Frontal cortex (tissue), 4 donors: ENCODE measurements around the gene SMIM15. TPM values are rescaled to one million over a fixed set of nuclear protein-coding genes. Genes with fewer than 3 reads are reported as not detected.

Experiments
- DNase-seq, 2 donors: peaks; one replicate each; pipeline ENCODE4 v3.0.0; 2012; ENCODE audit warnings: low spot score in 2 of 2
- FAIRE-seq: peaks from 2 replicates; lab custom pipeline; 2012; peaks lifted over from hg19 to GRCh38; lab: Jason Lieb, UNC
- total RNA-seq: library from RNA; depleted of rRNA; stranded (reverse); fragments of >200 nt; gene quantifications from one replicate; pipeline ENCODE4 v1.2.3, GENCODE V29; 2014
- donor health status: control.
- donor health status: control.
- donor health status: control.

Gene SMIM15
- total RNA-seq, 1 donor from 2014 or later, result 35.1 TPM

DNA sequence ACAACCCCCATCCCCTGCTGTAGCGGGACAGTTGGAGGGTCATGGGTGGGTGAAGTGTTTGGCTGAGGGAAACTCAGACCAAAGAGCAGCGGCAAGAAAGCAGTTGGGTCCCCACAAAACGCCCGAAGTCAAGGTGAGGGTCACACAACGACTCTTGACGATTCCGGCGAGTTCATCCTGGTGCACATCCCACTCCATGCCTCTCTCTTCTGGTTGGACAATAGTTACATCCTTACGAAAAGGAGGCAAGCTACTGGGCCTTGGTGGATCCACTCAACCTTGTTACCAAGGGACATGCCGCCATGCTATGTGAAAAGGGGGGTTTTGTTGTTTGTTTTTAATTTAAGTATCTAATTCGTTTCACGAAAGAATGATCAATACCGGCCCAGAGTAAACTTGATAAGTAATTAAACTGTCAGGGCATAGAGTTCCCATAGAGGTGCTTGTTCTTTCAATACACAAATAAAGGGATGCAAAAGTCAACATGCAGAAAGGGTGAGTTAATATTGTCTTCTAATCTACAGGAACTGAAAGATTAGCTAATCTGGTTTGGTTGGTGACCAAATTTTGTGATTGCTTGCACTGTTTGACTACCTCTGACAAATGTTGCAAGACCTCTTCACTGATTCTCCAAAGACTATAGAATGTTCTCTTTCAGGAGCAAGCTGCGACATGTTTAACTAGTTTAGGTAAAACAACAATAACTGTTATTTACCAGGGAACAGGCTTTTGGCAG lies 732 bp upstream of the SMIM15 start:
- DNase-seq, result peak in 1 of 2 donors; percentile 19
- no peak for FAIRE-seq

DNA sequence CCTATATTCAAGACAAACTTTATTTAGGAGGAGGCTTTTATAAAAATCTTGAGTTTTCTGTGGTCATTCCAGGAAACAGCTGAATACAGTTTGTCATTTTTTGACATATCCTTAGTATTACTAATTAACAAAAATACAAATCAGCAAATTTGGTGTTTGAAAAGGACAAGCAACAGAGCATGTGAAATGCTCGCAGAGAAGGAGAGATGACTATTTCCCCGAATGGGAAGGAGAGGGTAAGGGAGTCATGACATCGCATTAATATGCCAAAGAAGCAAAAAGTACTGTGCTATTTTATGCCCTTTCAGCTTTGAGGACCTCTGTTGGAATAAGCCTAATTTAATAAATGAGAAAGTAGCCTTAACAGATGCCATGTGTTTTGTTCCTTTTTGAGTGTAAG lies 1.8 kb downstream of the SMIM15 start:
- no peak for FAIRE-seq
- no peak for DNase-seq

DNA sequence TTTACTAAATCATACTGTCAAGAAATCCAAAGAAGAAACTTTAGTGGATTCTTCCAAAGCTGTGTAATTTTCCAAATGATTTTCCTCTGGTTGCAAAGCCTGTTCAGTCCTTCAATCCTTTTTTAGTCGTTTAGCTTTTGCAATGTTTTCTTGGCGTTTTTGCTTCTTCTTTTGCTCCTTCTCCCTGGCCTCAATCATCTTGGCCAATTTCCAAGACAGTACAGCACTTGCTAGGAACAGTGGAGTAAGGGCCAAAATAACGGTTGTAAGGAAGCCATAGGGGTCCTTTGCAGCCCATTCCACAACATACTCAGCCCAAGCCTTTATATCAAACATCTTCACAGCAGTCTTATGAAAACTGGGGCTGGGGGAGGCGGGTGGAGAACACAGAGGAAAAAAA lies 2.4 kb downstream of the SMIM15 start:
- DNase-seq, result no peak
- FAIRE-seq, result no peak

DNA sequence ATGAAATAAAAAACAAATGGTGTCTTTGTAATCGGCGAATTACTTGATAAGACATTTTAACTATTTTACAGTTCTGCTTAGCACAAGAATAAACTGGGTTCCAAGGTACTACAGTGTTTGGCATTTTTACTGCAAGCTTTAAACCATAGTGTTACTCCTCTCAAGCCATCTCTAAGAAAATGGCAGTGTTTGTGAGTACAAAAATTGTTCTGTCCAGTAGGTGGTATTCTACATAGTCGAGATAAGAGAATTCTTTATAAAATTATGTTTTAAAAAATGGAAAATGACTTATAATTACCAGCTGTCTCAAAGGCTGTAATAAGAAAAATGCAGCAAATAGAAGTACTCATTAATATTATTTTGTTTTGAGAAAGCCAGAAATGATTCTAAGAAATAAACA lies 3.2 kb downstream of the SMIM15 start:
- DNase-seq, result no peak
- FAIRE-seq, result no peak

DNA sequence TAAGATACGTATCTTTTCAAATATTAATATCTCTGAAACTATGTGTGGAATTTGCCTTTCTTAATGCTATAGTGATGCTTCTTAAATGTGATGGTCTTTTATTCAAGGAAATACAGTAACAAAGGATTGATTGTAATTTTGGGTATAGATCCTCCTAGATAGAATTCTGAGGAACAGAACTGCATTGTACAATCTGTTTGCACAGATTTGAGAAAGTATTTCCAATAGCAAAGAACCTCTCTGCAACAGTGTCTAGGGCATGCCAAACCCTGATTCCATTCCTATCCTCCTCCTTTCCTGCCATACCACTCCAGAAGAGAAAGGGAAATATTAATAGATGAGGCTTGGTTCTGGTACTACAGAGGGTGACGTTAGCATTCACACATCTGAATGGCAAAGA lies 10.4 kb downstream of the SMIM15 start:
- no peak for DNase-seq
- no peak for FAIRE-seq

DNA sequence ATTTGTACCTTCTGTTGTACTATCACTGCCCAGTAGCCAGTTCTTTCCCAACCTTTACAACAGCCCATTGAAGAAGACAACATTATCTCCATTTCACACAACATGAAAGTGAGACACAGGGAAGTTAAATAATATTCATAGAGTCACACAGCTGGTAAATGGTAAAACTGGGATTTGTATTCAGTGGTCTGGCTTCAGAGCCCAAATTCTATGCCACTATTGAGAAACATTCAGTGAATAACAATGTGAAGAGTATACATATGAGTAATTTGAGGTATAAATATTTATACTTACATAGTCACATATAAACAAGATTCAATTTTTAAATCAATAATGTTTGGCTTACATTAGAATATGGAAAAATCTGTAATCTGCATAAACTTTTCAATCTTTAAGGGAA lies 13.8 kb downstream of the SMIM15 start:
- FAIRE-seq (no peak), DNase-seq (no peak)

DNA sequence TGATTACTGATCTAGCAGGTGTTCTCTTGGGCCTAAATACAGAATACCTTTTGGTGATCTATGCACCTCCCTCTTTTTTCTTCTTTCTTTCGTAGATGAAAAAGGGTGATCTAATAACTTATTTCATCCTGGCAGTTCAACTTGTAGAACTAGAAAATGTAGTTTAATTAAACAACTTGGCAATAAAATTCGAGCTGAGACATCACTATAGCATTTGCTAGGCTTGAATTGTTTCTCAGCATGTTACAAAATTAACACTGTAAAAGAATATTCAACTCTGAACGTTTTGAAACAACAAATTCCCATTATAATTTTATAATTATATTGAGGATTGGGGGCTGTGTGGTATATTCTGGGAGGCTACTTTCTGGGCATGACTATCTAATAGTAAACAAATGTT lies 19.5 kb downstream of the SMIM15 start:
- no peak for DNase-seq
- no peak for FAIRE-seq

DNA sequence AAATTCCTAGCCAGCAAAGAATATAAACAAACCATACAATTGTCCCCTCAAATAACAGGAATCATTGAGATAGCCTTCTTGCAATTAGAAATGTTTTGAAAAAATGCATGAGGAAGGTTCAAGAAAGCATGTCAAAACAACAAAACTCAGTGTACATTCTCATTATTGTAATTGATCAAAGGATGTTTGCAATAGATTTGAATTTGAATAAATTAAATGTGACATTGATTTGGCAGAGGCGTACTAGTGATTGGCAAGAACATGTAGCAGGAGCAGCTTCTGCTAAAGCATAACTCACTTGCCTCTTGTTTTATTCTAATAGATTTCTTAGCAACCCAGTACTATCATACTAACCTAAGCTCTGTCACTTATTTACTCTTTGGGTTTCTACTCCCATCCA lies 19.9 kb downstream of the SMIM15 start:
- FAIRE-seq, result no peak
- no peak for DNase-seq

DNA sequence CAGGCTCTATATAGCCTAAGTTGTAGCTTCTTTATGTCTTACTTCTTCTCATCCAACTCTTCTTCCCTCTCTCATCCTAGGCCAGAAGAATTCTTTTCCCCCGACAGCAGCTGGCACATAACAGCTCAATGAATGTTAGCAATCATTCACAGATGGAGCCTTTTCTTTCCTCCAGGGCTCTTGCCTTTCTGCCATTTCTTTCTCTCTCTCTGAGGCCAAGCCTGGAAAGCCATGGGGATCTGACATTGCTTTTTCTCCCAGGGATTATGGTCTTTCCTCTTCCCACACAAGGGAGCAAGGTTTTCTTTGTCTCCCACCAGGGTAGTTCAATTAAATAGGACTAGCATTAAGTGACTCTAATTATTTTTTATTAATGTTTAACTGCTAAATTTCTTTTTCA lies 20.5 kb downstream of the SMIM15 start:
- DNase-seq, result no peak
- FAIRE-seq, result no peak

DNA sequence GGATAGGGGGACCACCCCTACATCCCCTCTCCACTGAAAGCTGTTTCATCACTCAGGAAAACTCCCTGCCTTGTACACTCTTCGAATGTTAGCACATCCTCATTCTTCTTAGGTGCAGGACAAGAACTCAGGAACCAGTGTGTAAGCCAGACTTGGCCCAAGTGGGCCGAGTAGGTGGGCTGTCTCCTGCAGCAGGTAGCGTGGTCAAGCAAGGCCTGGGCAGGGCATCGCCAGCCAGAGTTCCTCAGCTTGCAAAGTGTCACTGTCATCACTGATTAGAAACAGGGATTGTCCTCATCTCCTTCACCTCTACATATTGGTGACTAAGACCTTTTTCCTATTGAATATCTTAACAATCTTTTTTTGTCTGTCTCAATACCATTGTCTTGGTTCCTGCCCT lies 22.3 kb downstream of the SMIM15 start:
- DNase-seq (no peak), FAIRE-seq (no peak)

DNA sequence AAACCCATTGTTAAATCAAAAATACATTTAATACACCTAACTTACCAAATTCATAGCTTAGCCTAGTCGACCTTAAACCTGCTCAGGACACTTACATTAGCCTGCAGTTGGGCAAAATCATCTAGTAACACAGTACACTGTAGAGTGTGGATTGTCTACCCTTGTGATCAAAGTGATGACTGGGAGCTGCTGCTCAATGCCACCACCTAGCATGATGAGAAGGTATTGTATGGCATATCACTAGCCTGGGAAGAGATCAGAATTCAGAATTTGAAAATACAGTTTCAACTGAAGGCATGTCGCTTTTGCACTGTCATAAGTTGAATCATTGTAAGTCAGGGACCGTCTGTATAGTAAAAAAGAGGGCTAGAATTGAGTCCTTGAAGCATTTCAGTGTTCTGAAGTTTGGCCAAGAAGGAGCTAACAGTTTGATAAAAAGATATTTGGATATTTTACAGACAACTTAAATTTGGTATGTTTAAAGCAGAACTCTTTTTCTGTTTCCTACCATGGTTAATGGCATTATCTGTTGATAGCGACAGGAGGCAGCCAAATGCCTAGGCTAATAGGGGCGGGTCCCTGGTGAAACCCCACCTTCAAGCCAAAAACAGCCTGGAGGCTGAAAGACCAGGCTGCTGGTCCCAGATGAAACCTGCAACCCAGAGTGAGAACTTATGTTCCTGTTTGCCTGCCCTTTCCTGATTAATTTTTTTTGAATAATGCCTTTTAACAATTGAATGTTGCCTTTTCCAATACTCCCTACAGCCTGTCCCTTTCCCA lies 23.0 kb downstream of the SMIM15 start:
- FAIRE-seq (no peak), DNase-seq (no peak)

DNA sequence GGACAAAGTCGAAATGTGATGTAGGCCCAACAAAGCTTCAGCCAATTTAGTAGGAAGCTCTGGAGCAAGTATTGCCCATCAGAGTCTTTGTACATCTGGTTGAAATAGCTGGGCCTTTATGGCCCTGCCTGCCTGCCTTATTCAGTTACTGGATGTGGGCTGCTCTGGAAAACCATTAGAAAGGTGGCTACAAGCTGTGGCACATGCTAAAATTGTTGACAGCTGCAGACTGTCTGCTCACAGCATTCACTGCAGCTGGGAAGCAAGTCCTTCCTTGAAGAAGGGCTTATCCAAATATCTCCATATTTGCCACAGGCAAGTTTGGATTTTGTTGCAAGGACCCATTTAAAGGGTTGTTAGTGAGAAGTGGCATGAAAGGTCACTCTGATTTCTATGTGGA lies 24.4 kb downstream of the SMIM15 start:
- FAIRE-seq, result no peak

DNA sequence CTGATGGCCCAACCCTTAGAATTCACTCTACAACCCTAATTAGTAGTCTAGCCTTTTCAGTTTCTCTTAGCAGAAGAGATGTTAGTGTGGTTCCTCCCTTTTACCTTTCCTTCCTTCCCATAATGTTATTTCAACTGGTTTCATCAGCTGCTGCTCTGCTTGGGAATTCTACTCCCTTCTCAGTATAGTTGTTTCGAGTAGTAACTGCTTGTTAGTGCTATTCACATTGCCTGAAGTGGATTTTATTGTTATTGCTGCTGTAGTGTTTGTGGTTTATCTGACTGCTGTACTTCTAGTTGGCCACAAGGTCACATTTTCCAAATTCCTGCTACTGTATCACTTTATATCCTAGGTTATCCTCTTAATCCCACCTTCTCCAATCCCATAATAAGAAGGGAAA lies 29.7 kb downstream of the SMIM15 start:
- FAIRE-seq, result no peak
- DNase-seq, result no peak

More for the DNA sequence above, 24.4 kb downstream of the SMIM15 start:
- no peak for DNase-seq

DNA sequence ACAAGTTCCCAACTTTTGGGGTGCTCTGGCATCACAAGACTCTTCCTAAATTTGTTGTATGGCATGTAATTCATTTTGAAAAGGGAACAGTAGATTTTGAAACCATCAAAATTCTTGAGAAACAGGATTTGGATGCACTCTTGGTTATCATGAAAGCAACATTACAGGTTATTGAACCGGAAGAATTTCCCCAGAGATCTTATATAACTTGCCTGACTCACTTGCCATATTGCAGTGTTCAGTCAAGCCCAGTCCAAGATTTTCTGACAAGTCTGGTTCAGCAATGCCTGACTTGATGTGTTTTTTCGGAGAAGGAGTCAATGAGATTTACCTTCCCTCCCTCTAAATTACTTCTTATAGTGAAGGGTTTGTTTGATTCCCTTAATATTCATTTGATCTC lies 32.0 kb downstream of the SMIM15 start:
- DNase-seq (no peak), FAIRE-seq (no peak)

DNA sequence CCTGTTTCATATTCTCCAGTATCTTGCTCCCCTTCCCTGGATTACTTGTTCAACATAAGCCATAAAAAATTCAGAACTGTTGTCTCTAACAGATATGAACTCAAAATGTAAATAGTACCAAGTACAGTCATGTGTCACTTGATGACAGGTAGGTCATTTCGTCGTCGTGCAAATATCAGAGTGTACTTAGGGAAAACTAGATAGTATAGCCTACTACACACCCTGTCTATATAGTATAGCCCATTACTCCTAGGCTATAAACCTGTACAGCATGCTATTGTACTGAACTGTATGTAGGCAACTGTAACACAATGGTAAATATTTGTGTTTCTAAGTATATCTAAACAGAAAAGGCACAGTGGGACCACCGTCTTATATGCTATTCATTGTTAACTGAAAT lies 39.1 kb downstream of the SMIM15 start:
- no peak for DNase-seq
- no peak for FAIRE-seq

DNA sequence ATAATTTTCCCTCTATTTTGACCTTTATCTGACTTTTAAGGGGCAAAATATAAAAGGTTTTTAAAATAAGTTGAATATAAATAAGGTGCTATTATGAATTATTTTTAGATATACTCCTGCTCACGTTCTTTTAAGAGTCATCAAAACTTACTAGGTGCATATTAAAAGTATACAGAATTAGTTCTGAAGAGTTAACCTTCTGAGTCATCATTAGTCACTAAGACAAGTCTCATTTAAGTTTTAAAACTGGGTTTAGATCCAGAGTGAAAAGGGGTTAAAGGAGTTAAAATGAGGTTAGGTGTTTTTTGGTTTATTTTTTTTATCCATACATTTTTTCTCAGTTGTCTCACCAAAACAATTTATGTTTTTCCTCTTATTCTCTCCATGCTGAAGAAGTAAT lies 41.7 kb downstream of the SMIM15 start:
- FAIRE-seq (no peak), DNase-seq (no peak)

DNA sequence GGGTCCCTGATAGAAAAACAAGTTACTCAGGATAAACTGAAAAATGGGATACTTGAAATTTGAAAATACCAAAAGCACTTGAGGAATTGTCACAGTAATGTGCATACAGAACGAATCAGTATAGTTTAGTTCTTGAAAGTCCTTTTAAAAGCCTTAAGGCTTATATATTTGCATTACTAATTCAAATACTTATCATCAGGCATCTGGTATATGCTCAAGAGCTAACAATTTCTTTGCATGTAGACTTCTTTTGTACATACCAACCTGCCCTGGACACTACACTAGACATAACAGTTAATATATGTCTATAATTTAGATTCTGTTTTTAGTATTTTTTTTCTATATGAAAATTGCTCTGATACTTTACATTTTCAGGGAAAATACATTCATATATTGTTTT lies 43.2 kb downstream of the SMIM15 start:
- no peak for FAIRE-seq
- no peak for DNase-seq

DNA sequence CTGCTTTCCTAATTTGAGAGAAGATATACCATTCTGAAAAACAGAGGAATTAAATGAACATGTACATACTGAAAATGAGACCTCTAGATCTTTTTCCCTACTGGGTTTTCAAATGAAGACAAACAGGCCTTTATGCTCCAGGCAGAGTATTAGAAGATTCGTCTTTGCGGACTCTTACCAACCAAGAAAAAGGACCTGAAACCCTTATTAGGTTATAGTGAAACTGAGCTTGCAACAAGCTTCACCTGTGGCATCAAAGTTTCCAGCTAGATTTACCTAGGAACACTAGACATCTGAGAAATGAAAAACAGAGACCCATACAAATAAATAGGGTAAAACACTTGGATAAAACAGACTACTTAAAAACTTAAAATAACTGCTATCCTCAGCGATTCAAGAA lies 46.3 kb downstream of the SMIM15 start:
- DNase-seq (no peak), FAIRE-seq (no peak)

DNA sequence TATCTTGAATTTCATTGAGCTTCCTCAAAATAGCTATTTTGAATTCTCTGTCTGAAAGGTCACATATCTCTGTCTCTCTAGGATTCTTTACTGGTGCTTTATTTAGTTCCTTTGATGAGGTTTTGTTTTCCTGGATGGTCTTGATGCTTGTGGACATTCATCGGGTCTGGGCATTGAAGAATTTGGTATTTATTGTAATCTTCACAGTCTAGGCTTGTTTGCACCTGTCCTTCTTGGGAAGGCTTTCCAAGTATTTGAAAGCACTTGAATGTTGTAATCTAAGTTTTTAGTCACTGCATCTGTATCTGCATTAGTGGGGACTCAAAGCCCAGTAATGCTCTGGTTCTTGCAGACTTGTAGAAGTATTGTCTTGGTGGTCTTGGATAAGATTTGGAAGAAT lies 47.8 kb downstream of the SMIM15 start:
- DNase-seq (no peak), FAIRE-seq (no peak)
